Fibroblast of skin of scalp (primary cell): ENCODE measurements around the gene UTP14A. TPM values are rescaled to one million over a fixed set of nuclear protein-coding genes. Genes with fewer than 3 reads are reported as not detected.
"Not testable (repeated sequence)": the region's sequence is repeated elsewhere in the genome, so short reads cannot be mapped to it uniquely, and the experiment has no call there.

Experiments
- DNase-seq: peaks from one replicate; pipeline ENCODE4 v3.0.0-alpha.2; 2013
- polyA plus RNA-seq, 2 experiments: library from polyadenylated mRNA; unstranded; fragments of 120-200 nt; gene quantifications; one replicate each; pipeline ENCODE4 v1.2.1, GENCODE V29; 2013; ENCODE audit not compliant: insufficient read length in 2 of 2

Gene UTP14A
- 19.3 TPM for polyA plus RNA-seq (2013, experiment 1 of 2; ENCODE audit: insufficient read length)
- 20.1 TPM for polyA plus RNA-seq (2013, experiment 2 of 2; ENCODE audit: insufficient read length)

- peak; percentile 92 for DNase-seq
These were observed at the start of gene UTP14A for GRCh38 chrX:129905787-129906580. TSS of gene UTP14A (plus strand) at chrX:129906164. CDS start at chrX:129906211, 47 bp downstream.

- not testable (repeated sequence) for DNase-seq
These were observed 46.8 kb upstream of the UTP14A start for GRCh38 chrX:129859134-129859533.

GRCh38 chrX:129866321-129866720, 39.6 kb upstream of the UTP14A start:
- not testable (repeated sequence) for DNase-seq

GRCh38 chrX:129872524-129872923, 33.4 kb upstream of the UTP14A start:
- no peak for DNase-seq

- DNase-seq = peak; percentile 65
These were observed 30.3 kb upstream of the UTP14A start for GRCh38 chrX:129875669-129876068.

- DNase-seq = peak; percentile 54
These were observed 29.1 kb upstream of the UTP14A start for GRCh38 chrX:129876771-129877305.

- peak; percentile 0 for DNase-seq
These were observed 28.6 kb upstream of the UTP14A start for GRCh38 chrX:129877401-129877800.

- DNase-seq = no peak
These were observed 5.9 kb upstream of the UTP14A start for GRCh38 chrX:129900054-129900453.

- no peak for DNase-seq
These were observed 2.7 kb downstream of the UTP14A start for GRCh38 chrX:129908636-129909035.

- DNase-seq = peak; percentile 75
These were observed 19.5 kb downstream of the UTP14A start for GRCh38 chrX:129925305-129926092.

- DNase-seq = no peak
These were observed 25.0 kb downstream of the UTP14A start for GRCh38 chrX:129930941-129931410.

GRCh38 chrX:129931411-129932015, 25.5 kb downstream of the UTP14A start:
- peak; percentile 93 for DNase-seq

GRCh38 chrX:129932016-129932820, 26.3 kb downstream of the UTP14A start:
- peak; percentile 92 for DNase-seq

- DNase-seq = no peak
These were observed 26.9 kb downstream of the UTP14A start for GRCh38 chrX:129932821-129933321.

GRCh38 chrX:129933700-129934099, 27.7 kb downstream of the UTP14A start:
- no peak for DNase-seq

GRCh38 chrX:129934461-129934860, 28.5 kb downstream of the UTP14A start:
- DNase-seq = no peak

GRCh38 chrX:129934952-129935351, 29.0 kb downstream of the UTP14A start:
- DNase-seq = no peak

- no peak for DNase-seq
These were observed 32.1 kb downstream of the UTP14A start for GRCh38 chrX:129938081-129938480.

- no peak for DNase-seq
These were observed 34.0 kb downstream of the UTP14A start for GRCh38 chrX:129939986-129940385.

GRCh38 chrX:129940721-129941120, 34.8 kb downstream of the UTP14A start:
- DNase-seq = no peak

- DNase-seq = peak; percentile 43
These were observed 39.2 kb downstream of the UTP14A start for GRCh38 chrX:129945131-129945530.

GRCh38 chrX:129953334-129953648, 47.3 kb downstream of the UTP14A start:
- DNase-seq = no peak
